ENCODE measurements around the gene VSIR.

- TF ChIP-seq TAF1 (IDR thresholded peaks at IDR 0.05; ENCODE audit: borderline replicate concordance, insufficient read depth, low read length), result no peak
- TF ChIP-seq POLR2AphosphoS5 (IDR thresholded peaks at IDR 0.05; ENCODE audit: low read depth, low read length), result no peak
- TF ChIP-seq, protein P1, sequence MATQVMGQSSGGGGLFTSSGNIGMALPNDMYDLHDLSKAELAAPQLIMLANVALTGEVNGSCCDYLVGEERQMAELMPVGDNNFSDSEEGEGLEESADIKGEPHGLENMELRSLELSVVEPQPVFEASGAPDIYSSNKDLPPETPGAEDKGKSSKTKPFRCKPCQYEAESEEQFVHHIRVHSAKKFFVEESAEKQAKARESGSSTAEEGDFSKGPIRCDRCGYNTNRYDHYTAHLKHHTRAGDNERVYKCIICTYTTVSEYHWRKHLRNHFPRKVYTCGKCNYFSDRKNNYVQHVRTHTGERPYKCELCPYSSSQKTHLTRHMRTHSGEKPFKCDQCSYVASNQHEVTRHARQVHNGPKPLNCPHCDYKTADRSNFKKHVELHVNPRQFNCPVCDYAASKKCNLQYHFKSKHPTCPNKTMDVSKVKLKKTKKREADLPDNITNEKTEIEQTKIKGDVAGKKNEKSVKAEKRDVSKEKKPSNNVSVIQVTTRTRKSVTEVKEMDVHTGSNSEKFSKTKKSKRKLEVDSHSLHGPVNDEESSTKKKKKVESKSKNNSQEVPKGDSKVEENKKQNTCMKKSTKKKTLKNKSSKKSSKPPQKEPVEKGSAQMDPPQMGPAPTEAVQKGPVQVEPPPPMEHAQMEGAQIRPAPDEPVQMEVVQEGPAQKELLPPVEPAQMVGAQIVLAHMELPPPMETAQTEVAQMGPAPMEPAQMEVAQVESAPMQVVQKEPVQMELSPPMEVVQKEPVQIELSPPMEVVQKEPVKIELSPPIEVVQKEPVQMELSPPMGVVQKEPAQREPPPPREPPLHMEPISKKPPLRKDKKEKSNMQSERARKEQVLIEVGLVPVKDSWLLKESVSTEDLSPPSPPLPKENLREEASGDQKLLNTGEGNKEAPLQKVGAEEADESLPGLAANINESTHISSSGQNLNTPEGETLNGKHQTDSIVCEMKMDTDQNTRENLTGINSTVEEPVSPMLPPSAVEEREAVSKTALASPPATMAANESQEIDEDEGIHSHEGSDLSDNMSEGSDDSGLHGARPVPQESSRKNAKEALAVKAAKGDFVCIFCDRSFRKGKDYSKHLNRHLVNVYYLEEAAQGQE (IDR thresholded peaks at IDR 0.05; ENCODE audit: insufficient read depth in 1 of 2, low read depth in 2 of 2, low read length in 2 of 2), result no peak
Measured at GRCh38 chr10:71736570-71736952, 36.8 kb downstream of the VSIR start.

Data from PFSK-1 (cell line).